B cell (primary cell): ENCODE data around the gene ST6GALNAC5. TPM values are rescaled to one million over a fixed set of nuclear protein-coding genes. Genes with fewer than 3 reads are reported as not detected.

Experiments
- ATAC-seq: fragments of 200-7000 bp; cut with Tn5 transposase; one replicate; pipeline ENCODE4 v1.10.0; 2021; ENCODE audit warnings: low read depth, mild to moderate bottlenecking, moderate number of reproducible peaks, moderate library complexity
- CTCF ChIA-PET: fragments of 350-600 bp; sonication (Branson Sonifier 250); formaldehyde crosslinking; loops from one replicate; lab custom pipeline; 2021; ENCODE audit warnings: antibody characterized with exemption, inconsistent platforms; lab: Charles Lee
- POLR2A ChIA-PET: fragments of 350-600 bp; sonication (Branson Sonifier 250); formaldehyde crosslinking; loops from one replicate; lab custom pipeline; 2021; ENCODE audit warnings: antibody characterized with exemption; lab: Charles Lee
- DNase-seq: peaks from one replicate; pipeline ENCODE4 v3.0.0; 2013
- H2AFZ ChIP-seq: 2 replicates; pipeline ENCODE4 v1.6.1; 2012; ENCODE audit warnings: mild to moderate bottlenecking, low read depth, low read length; ENCODE audit not compliant: insufficient read depth, poor library complexity, severe bottlenecking
- H3K27ac ChIP-seq, 2 donors: 1 replicate in 1 of 2; 2 replicates in 1 of 2; pipeline ENCODE4 v1.5.1; 2012 to 2013; ENCODE audit warnings: low read length in 2 of 2, mild to moderate bottlenecking in 2 of 2, moderate library complexity in 1 of 2
- H3K27me3 ChIP-seq, 4 experiments: fragments of 200-600 bp in 1 of 4; sonication (generic) in 1 of 4; replicated peaks in 1 of 4; 1 replicate in 2 of 4; 2 replicates in 2 of 4; pipeline versions ENCODE4 v1.6.1 to v1.7.0; 2013 to 2016; ENCODE audit warnings: low read length in 3 of 4, mild to moderate bottlenecking in 2 of 4, mixed read lengths in 1 of 4, moderate library complexity in 1 of 4; ENCODE audit not compliant: insufficient read depth in 4 of 4, control insufficient read depth in 3 of 4; ENCODE audit errors: control extremely low read depth in 1 of 4
- H3K36me3 ChIP-seq, 2 experiments: replicated peaks in 1 of 2; 1 replicate in 1 of 2; 2 replicates in 1 of 2; pipeline versions ENCODE4 v1.6.1 to v1.7.1; 2013; ENCODE audit warnings: low read length in 1 of 2; ENCODE audit not compliant: insufficient read depth in 2 of 2, control insufficient read depth in 1 of 2; ENCODE audit errors: control extremely low read depth in 1 of 2, extremely low read depth in 1 of 2
- H3K4me1 ChIP-seq, 2 donors: fragments of 200-600 bp in 1 of 2; sonication (generic) in 1 of 2; 1 replicate in 1 of 2; 2 replicates in 1 of 2; pipeline versions ENCODE4 v1.5.1 to v1.6.1; 2013 to 2017; ENCODE audit warnings: low read length in 2 of 2; ENCODE audit not compliant: control insufficient read depth in 2 of 2, insufficient read depth in 2 of 2
- H3K4me2 ChIP-seq: replicated peaks from 2 replicates; pipeline ENCODE3; 2012; ENCODE audit warnings: mild to moderate bottlenecking, low read depth, low read length; ENCODE audit not compliant: poor library complexity, severe bottlenecking
- H3K4me3 ChIP-seq, 5 experiments: fragments of 200-600 bp in 1 of 5; sonication (generic) in 1 of 5; 1 replicate in 3 of 5; 2 replicates in 2 of 5; pipeline versions ENCODE4 v1.5.1 to v1.7.0; 2011 to 2016; ENCODE audit warnings: low read length in 4 of 5, mild to moderate bottlenecking in 4 of 5, low read depth in 2 of 5, control low read depth in 1 of 5, moderate library complexity in 1 of 5; ENCODE audit not compliant: insufficient read depth in 1 of 5; ENCODE audit errors: control extremely low read depth in 1 of 5, extremely low read depth in 1 of 5
- H3K79me2 ChIP-seq: fragments of 200-600 bp; sonication (generic); one replicate; pipeline ENCODE4 v1.6.0; 2016; ENCODE audit warnings: low read length; ENCODE audit not compliant: control insufficient read depth, insufficient read depth
- H3K9ac ChIP-seq: fragments of 200-600 bp; sonication (generic); 2 replicates; pipeline ENCODE4 v1.6.1; 2017; ENCODE audit warnings: mild to moderate bottlenecking, low read length, moderate library complexity
- H3K9me3 ChIP-seq, 3 donors: one replicate each; pipeline versions ENCODE4 v1.6.1 to v1.7.1; 2013; ENCODE audit warnings: low read length in 2 of 3; ENCODE audit not compliant: control insufficient read depth in 2 of 3, insufficient read depth in 1 of 3; ENCODE audit errors: control extremely low read depth in 1 of 3
- H4K20me1 ChIP-seq: 2 replicates; pipeline ENCODE4 v1.6.0; 2012; ENCODE audit warnings: mild to moderate bottlenecking, low read length; ENCODE audit not compliant: insufficient read depth, control insufficient read depth, poor library complexity, severe bottlenecking
- H3K27ac Mint-ChIP-seq: one replicate; pipeline ENCODE4 v1.8.0; 2021; ENCODE audit warnings: mixed read lengths
- H3K27me3 Mint-ChIP-seq: one replicate; pipeline ENCODE4 v1.8.0; 2021; ENCODE audit warnings: mixed read lengths
- H3K4me1 Mint-ChIP-seq: one replicate; pipeline ENCODE4 v1.8.0; 2021; ENCODE audit warnings: mixed read lengths
- H3K4me3 Mint-ChIP-seq: one replicate; pipeline ENCODE4 v1.8.0; 2021; ENCODE audit warnings: mixed read lengths
- H3K9me3 Mint-ChIP-seq: one replicate; pipeline ENCODE4 v1.8.0; 2022; ENCODE audit warnings: mixed read lengths; ENCODE audit not compliant: insufficient read depth
- EZH2 ChIP-seq: IDR thresholded peaks from 2 replicates; pipeline ENCODE4 v1.6.1; 2012; ENCODE audit warnings: borderline replicate concordance, low read depth, mild to moderate bottlenecking, moderate library complexity, low read length; ENCODE audit not compliant: insufficient read depth, poor library complexity, severe bottlenecking
- WGBS: methylation state at CpG from one replicate; pipeline ENCODE4 v1.1.5; 2013; ENCODE audit warnings: missing lambda C conversion rate; ENCODE audit not compliant: insufficient coverage; 5-methylcytosine and 5-hydroxymethylcytosine counted together
- intact Hi-C: fragments of 100-400 bp; cut with micrococcal nuclease; formaldehyde crosslinking; loops from one replicate; pipeline ENCODE4 v1.10.0; 2022
- polyA plus RNA-seq: library from polyadenylated mRNA; depleted of rRNA; stranded (reverse); fragments of >200 nt; gene quantifications from 2 replicates; pipeline ENCODE4 v1.2.3, GENCODE V29; 2012
- total RNA-seq, 2 donors: library from RNA; stranded (reverse); fragments of 120-200 nt in 1 of 2; gene quantifications; 1 replicate in 1 of 2; 2 replicates in 1 of 2; pipeline versions ENCODE4 v1.2.3 to v1.2.4, GENCODE V29; 2013 to 2022
- TF ChIP-seq, protein P1 (sequence below): fragments of 200-600 bp; IDR thresholded peaks from one replicate; pipeline ENCODE4 v1.8.0; 2022; ENCODE audit warnings: antibody characterized with exemption, mild to moderate bottlenecking

ST6GALNAC5 gene
- total and polyA plus RNA-seq, 2 donors (not counting 1 experiment from before 2014, with no cell fraction given) = not detected

GRCh38 chr1:77039111-77039510, 171.8 kb downstream of the ST6GALNAC5 start:
- Mint-ChIP-seq H3K4me1 (no peaks in the 10 kb centered on the region), H3K27me3 (peaks cover 3% of the 10 kb centered on the region), H3K4me3 (no peak overlapping the region), H3K9me3 (peaks cover 4% of the 10 kb centered on the region), H3K27ac (no peak overlapping the region)
- H3K9me3 ChIP-seq = peaks cover 0 to 5% (median 0%) of the 10 kb centered on the region in 3 donors
- H3K27ac ChIP-seq = no peak overlapping the region
- WGBS = 100% methylated on average over 1 of the region's 1 CpG
- H3K36me3 ChIP-seq = no peaks in the 10 kb centered on the region
- no peaks in the 10 kb centered on the region for H3K27me3 ChIP-seq
- no peak for ATAC-seq
- H3K4me1 ChIP-seq = no peaks in the 10 kb centered on the region
- ChIA-PET CTCF (no interaction called here), POLR2A (no interaction called here)
- H3K4me2 ChIP-seq = no peak overlapping the region
- no peak for DNase-seq
- no peaks in the 10 kb centered on the region for H3K79me2 ChIP-seq
- intact Hi-C loops = no loop called here
- no peaks in the 10 kb centered on the region for H4K20me1 ChIP-seq
- H3K4me3 ChIP-seq = no peak overlapping the region
- TF ChIP-seq, protein P1, sequence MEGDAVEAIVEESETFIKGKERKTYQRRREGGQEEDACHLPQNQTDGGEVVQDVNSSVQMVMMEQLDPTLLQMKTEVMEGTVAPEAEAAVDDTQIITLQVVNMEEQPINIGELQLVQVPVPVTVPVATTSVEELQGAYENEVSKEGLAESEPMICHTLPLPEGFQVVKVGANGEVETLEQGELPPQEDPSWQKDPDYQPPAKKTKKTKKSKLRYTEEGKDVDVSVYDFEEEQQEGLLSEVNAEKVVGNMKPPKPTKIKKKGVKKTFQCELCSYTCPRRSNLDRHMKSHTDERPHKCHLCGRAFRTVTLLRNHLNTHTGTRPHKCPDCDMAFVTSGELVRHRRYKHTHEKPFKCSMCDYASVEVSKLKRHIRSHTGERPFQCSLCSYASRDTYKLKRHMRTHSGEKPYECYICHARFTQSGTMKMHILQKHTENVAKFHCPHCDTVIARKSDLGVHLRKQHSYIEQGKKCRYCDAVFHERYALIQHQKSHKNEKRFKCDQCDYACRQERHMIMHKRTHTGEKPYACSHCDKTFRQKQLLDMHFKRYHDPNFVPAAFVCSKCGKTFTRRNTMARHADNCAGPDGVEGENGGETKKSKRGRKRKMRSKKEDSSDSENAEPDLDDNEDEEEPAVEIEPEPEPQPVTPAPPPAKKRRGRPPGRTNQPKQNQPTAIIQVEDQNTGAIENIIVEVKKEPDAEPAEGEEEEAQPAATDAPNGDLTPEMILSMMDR = no peak
- TF ChIP-seq EZH2 = no peak
- no peak overlapping the region for H2AFZ ChIP-seq
- no peak overlapping the region for H3K9ac ChIP-seq

DNA sequence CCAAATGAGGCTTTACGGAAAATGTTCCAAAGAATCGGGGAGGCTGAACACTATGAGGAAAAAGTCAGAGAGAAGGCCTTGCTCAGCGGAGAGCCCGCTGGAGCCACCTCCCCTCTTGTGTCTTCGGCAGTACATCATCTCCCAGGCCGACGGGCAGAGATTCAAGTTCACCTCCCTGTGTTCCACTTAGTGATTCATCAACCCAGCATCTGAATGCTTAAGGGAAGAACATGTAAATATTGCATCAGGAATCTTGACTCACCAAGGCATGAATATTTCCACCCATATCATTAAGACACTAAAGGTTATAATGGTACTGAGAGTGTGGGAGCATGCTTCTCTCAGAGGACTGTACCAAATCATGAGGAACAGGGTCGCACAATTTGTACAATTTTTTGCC, 172.5 kb downstream of the ST6GALNAC5 start:
- no peak overlapping the region for H3K4me3 Mint-ChIP-seq
- CTCF ChIA-PET = no interaction called here

More for the DNA sequence above, 172.5 kb downstream of the ST6GALNAC5 start:
- H3K27me3 ChIP-seq = no peaks in the 10 kb centered on the region
- no peaks in the 10 kb centered on the region for H3K79me2 ChIP-seq
- H3K36me3 ChIP-seq = no peaks in the 10 kb centered on the region
- intact Hi-C loops = no loop called here
- no peaks in the 10 kb centered on the region for H3K4me1 Mint-ChIP-seq
- peaks cover 0 to 5% (median 0%) of the 10 kb centered on the region in 3 donors for H3K9me3 ChIP-seq
- no peak for TF ChIP-seq EZH2
- TF ChIP-seq, protein P1 = no peak
- POLR2A ChIA-PET = no interaction called here
- H3K4me1 ChIP-seq = no peaks in the 10 kb centered on the region
- no peak overlapping the region for H3K27ac Mint-ChIP-seq
- H3K27me3 Mint-ChIP-seq = peaks cover 3% of the 10 kb centered on the region
- no peak overlapping the region for H3K27ac ChIP-seq
- H3K9me3 Mint-ChIP-seq = peaks cover 4% of the 10 kb centered on the region
- H3K4me3 ChIP-seq = no peak overlapping the region
- no peak overlapping the region for H2AFZ ChIP-seq
- 94% methylated on average over 7 of the region's 8 CpGs for WGBS
- no peaks in the 10 kb centered on the region for H4K20me1 ChIP-seq
- no peak overlapping the region for H3K4me2 ChIP-seq
- DNase-seq = no peak
- H3K9ac ChIP-seq = no peak overlapping the region
- ATAC-seq = no peak
